Activated CD8-positive, alpha-beta memory T cell treated with anti-CD3 and anti-CD28 coated beads, Interleukin-2, amount 50 U/mL, for 4 hours (primary cell): ENCODE measurements around the gene PRRT2.
A peak's percentile ranks its signal among the peaks of the same experiment; 100 is the strongest.
"Not testable (repeated sequence)": the region's sequence is repeated elsewhere in the genome, so short reads cannot be mapped to it uniquely, and the experiment has no call there.

Experiments
- DNase-seq: peaks from one replicate; pipeline ENCODE4 v3.0.0-alpha.2; 2020

The PRRT2 gene

GRCh38 chr16:29811896-29812665 is at the start of gene PRRT2:
PRRT2 (plus strand) TSS chr16:29812193; CDS start chr16:29813055, 862 bp downstream.
- peak; percentile 52 for DNase-seq

- no peak for DNase-seq
Observed at GRCh38 chr16:29763326-29763725, 48.7 kb upstream of the PRRT2 start.

GRCh38 chr16:29765167-29766032 is 46.6 kb upstream of the PRRT2 start:
- DNase-seq = no peak

GRCh38 chr16:29766571-29766970 is 45.4 kb upstream of the PRRT2 start:
- DNase-seq = no peak

DNA sequence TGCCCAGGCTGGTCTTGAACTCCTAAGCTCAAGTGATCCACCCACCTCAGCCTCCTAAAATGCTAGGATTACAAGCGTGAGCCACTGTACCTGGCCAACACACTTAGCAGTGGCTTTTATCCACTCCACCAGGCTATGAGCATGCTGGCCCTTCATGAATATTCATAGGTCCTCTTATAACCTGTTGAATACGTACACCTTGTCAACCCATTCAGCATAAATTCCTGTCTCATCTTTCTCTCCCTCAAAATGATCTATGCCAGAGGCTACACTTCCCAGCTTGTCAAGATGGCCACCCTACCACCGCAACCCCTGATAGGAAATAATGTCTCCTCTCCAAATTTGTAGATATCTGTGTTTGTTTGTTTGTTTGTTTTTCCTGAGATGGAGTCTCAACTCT is 44.9 kb upstream of the PRRT2 start:
- no peak for DNase-seq

- DNase-seq = no peak
Observed at GRCh38 chr16:29769507-29769906, 42.5 kb upstream of the PRRT2 start.

- DNase-seq = no peak
Observed at GRCh38 chr16:29770250-29770929, 41.6 kb upstream of the PRRT2 start.

DNA sequence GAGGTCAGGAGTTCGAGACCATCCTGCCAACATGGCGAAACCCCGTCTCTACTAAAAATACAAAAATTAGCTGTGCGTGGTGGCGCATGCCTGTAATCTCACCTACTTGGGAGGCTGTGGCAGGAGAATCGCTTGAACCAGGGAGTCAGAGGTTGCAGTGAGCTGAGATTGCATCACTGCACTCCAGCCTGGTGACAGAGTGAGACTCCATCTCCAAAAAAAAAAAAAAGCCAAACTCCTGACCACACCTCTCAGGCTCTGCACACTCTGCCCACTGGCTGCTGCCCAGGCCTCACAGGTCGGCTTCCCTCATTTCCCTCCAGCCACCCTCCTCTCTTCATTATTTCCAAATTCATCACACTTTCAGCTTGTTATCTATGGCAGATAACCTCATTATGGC is 39.7 kb upstream of the PRRT2 start:
- DNase-seq = not testable (repeated sequence)

DNA sequence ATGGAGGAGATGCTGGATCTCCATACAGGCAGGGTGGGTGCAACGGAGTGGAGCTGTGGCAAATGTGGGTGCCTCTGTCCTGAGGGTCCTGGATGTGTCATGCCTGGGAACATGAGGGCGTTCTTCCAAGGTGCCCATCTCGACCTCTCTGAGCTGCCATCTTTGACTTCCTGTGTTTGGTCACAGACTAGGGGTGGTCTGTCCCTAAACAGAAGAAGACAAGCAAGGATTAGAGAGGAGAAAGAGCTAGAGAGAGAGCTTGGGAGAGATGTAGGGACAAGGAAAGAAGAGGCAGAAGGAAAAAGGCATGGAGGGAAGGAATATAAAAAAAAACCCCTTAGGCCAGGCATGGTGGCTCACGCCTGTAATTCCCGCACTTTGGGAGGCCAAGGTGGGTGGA is 37.3 kb upstream of the PRRT2 start:
- no peak for DNase-seq

DNA sequence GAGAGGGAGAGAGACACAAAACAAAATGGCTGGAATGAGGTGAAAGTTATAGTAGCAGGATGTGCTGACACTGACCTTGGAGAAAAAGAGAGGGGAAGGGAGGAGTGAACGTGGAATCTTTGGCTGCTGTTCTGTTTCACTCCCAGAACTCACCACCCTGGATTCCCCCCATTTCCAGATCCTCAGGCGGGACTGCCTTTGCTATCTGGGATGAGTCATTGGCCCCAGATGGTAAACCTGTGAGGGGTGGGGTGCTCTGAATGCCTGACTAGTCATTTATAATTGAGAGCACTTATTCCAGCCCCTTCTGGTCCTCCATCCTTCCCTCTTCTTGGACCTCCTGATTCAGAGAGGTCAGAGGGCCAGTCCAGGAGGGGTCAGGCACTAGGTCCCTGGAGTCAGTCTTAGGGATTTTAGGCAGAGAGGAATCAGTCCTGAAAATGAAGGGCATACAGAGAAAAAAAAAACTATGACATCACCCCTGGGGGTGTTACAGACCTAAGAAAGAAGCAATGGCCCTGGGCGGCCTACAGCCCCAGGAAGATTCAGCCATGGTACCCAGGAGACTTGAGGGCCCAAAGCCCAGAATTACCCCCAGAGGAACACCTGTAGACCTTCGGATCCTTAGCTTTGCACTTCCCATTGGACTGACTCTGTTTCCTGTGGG is 36.1 kb upstream of the PRRT2 start:
- no peak for DNase-seq

DNA sequence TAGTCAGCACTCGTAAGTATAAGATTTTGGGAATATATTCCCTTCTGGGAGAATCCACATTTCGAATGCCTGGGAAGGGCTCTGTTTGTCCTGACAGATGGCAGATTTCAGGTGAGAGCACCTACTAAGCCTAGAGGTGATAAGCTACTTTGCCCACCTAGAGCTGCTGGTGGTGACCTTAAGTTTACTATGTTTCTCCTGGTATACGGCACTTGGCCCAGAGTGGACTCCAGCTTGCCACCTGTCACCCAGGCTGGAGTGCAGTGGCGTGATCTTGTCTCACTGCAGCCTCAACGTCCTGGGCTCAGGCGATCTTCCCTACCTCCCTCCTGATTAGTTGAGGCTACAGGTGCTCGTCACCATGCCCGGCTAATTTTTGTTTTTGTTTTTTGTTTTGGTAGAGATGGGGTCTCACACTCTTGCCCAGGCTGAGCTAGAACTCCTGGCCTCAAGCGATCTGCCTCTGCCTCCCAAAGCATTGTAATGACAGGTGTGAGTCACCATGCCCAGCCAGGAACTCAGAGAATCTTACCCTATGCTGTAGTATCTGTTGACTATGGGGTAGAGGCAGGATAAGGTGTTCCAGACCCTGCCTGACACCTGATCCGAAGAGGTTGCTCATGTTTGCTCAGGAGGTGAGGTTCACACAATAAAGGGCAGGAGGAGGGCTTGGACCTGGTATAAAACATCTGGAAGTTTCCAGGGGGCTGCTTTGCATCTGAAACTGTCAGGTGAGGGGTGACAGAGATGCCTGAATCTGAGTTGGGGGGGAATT is 34.2 kb upstream of the PRRT2 start, which contains the start of gene ZG16:
Gene ZG16, plus strand, starts transcription at position 681 of the 775 bp plus-strand sequence. CDS start 1,011 bp downstream, outside the sequence.
- DNase-seq = no peak

GRCh38 chr16:29779474-29779873 is 32.5 kb upstream of the PRRT2 start:
- no peak for DNase-seq

DNA sequence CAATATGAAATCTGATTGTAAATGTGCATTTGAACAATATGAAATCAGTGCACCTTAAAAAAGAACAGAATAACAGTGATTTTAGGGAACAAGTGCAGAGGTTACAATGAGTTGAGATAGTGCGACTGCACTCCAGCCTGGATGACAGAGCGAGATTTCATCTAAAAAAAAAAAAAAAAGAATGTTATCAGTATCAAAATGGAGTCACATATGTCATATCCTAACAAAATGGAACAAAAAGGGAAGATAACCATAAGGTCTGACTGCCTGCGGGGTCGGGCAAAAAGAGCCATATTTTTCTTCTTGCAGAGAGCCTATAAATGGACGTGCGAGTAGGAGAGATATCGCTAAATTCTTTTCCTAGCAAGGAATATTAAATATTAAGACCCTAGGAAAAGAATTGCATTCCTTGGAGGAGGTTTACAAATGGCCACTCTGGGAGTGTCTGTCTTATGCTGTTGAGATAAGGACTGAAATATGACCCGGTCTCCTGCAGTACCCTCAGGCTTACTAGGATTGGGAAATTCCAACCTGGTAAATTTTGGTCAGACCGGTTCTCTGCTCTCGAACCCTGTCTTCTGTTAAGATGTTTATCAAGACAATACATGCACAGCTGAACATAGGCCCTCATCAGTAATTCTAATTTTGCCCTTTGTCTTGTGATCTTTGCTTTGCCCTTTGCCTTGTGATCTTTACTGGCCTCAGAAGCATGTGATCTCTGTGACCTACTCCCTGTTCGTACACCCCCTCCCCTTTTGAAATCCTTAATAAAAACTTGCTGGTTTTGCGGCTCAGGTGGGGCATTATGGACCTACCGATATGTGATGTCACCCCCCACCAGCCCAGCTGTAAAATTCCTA is 28.7 kb upstream of the PRRT2 start:
- DNase-seq = not testable (repeated sequence)

DNA sequence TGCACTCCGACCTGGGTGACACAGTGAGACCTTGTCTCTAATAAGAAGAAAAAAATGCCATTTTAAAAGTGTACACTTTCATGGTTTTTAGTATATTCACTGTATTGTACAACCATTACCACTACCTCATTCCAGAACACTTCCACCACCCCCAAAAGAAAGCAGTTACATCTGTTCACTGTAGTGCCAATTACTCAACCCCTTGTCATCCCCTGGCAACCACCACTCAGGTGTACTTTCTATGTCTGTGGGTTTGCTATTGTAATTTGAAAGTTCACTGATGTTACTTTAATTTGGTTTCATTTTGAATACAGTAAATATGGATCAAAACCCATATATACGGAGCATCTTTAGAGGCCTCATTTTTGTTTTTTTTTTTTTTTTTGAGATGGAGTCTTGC is 27.8 kb upstream of the PRRT2 start:
- DNase-seq = no peak

DNA sequence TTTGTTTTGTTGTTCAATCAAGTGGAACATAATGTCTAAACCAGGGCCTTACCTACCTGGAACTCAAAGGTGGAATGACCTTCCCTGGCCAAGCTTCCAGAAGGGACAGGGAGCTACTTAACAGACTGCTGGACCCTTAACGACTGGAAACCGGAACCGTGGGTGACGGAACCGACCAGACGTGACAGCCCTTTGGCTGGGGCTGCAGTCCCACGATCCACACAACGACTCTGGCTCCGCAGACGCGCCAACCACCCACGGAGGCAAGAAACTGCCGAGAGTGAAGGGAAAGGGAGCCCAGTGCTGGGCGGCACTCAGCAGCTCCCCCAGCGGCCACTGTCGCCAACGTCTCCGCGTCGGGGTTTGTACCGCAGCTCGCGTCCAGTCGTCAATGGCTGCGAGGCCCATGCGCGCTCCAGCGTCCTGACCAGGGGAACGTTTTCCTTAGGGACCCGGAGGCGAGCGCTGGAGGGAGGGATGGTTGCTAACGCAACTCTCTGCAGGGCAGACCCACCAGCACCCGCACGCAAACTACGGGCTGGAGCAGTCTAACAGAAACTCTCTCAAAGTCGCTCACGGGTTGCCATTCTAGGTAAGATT is 27.0 kb upstream of the PRRT2 start:
- DNase-seq = peak; percentile 79

DNA sequence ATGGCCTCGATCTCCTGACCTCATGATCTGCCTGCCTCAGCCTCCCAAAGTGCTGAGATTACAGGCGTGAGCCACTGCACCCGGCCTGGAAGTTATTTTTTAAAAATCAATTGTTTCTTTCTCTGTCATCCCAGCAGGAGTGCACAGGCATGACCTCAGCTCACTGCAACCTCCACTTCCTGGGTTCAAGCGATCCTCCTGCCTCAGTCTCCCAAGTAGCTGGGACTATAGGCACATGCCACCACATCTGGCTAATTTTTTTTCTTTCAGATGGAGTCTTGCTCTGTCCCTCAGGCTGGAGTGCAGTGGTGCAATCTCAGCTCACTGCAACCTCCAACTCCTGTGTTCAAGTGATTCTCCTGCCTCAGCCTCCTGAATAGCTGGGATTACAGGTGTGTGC is 24.8 kb upstream of the PRRT2 start:
- not testable (repeated sequence) for DNase-seq

GRCh38 chr16:29789775-29790182 is 22.2 kb upstream of the PRRT2 start:
- no peak for DNase-seq

DNA sequence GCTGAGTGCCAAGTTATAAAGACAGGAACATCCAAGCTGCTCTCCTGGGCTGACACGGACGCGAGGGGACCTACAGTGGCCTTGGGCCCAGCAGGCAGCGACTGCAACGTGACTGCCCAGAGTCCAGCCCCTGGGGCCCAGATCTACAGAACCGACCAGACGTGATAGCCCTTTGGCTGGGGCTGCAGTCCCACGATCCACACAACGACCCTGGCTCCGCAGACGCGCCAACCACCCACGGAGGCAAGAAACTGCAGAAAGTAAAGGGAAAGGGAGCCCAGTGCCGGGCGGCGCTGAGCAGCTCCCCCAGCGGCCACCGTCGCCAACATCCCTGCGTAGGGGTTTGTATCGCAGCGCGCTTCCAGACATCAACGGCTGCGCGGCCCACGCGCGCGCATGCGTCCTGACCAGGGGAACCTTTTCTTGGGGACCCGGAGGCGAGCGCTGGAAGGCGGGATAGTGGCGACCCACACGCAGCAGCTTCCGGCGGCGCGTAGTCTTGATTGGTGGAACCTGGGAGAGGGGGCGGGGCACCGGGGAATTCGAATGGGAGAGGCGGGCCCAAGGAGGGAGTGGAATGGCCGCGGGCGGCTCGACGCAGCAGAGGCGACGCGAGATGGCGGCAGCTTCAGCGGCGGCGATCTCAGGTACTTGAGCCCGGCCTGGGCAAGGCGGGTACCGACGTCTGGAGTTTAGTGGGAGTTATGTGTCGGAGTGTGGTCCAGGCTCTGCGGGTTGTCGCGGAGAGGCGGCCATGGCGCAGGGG is 21.6 kb upstream of the PRRT2 start, which contains the start of gene KIF22:
Gene KIF22, plus strand, starts transcription at position 569 of the 766 bp plus-strand sequence. Its CDS starts 9 bp downstream, at position 578.
- DNase-seq = peak; percentile 99
